Endothelial cell of umbilical vein (primary cell): ENCODE results near the gene VANGL1. TPM values are rescaled to one million over a fixed set of nuclear protein-coding genes. Genes with fewer than 3 reads are reported as not detected.

Source experiments
- BruUV-seq: library from RNA; stranded (reverse); fragments of 400-500 nt; replicated peaks from 2 replicates; lab custom pipeline; 2021; lab: Mats Ljungman, UMichigan
- CTCF ChIA-PET: fragments of 300-600, 350-600 bp; sonication (Branson Sonifier 250); formaldehyde crosslinking; loops from one replicate; lab custom pipeline; 2021; ENCODE audit warnings: antibody characterized with exemption, inconsistent platforms; lab: Charles Lee
- POLR2A ChIA-PET: fragments of 300-600, 350-600 bp; sonication (Branson Sonifier 250); formaldehyde crosslinking; loops from one replicate; lab custom pipeline; 2021; ENCODE audit warnings: antibody characterized with exemption, inconsistent platforms; lab: Charles Lee
- DNase-seq: peaks from one replicate; pipeline ENCODE4 v3.0.0-alpha.2; 2011; ENCODE audit warnings: low read depth, low spot score
- FAIRE-seq: peaks from 2 replicates; lab custom pipeline; 2011; peaks lifted over from hg19 to GRCh38; lab: Jason Lieb, UNC
- H2AFZ ChIP-seq: 2 replicates; pipeline ENCODE4 v1.6.0; 2012; ENCODE audit warnings: low read depth, low read length, control low read depth, inconsistent platforms
- H3K27ac ChIP-seq: 2 replicates; pipeline ENCODE4 v1.5.1; 2011; ENCODE audit warnings: low read depth, mild to moderate bottlenecking, control low read depth, low read length, moderate library complexity; ENCODE audit not compliant: insufficient read depth
- H3K27me3 ChIP-seq, 2 experiments: 2 replicates each; pipeline versions ENCODE4 v1.6.0 to v1.6.1; 2011; ENCODE audit warnings: low read length in 2 of 2, mixed read lengths in 1 of 2; ENCODE audit not compliant: control insufficient read depth in 2 of 2, insufficient read depth in 2 of 2
- H3K36me3 ChIP-seq, 2 experiments: 2 replicates in 1 of 2; 3 replicates in 1 of 2; pipeline ENCODE4 v1.5.1; 2011; ENCODE audit warnings: low read length in 2 of 2, mild to moderate bottlenecking in 1 of 2, moderate library complexity in 1 of 2; ENCODE audit not compliant: control insufficient read depth in 2 of 2, insufficient read depth in 2 of 2; ENCODE audit errors: extremely low read depth in 1 of 2
- H3K4me1 ChIP-seq: 3 replicates; pipeline ENCODE4 v1.5.1; 2011; ENCODE audit warnings: mild to moderate bottlenecking, low read length; ENCODE audit not compliant: control insufficient read depth, insufficient read depth; ENCODE audit errors: extremely low read depth
- H3K4me2 ChIP-seq: 2 replicates; pipeline ENCODE4 v1.6.1; 2011; ENCODE audit warnings: low read length, control low read depth, mixed read lengths; ENCODE audit not compliant: insufficient read depth
- H3K4me3 ChIP-seq, 3 experiments: fragments of 200-600 bp in 1 of 3; sonication (generic), shearing (Covaris generic) in 1 of 3; replicated peaks in 1 of 3; 2 replicates each; pipeline ENCODE4 v1.5.1; 2011 to 2016; ENCODE audit warnings: control low read depth in 3 of 3, low read length in 3 of 3, mild to moderate bottlenecking in 2 of 3, inconsistent platforms in 1 of 3, low read depth in 1 of 3, moderate library complexity in 1 of 3; ENCODE audit not compliant: insufficient read depth in 1 of 3
- H3K79me2 ChIP-seq: 2 replicates; pipeline ENCODE4 v1.6.0; 2012; ENCODE audit warnings: low read length, inconsistent platforms; ENCODE audit not compliant: control insufficient read depth, insufficient read depth
- H3K9ac ChIP-seq: replicated peaks from 2 replicates; pipeline ENCODE3; 2011; ENCODE audit warnings: low read length, control low read depth; ENCODE audit not compliant: insufficient read depth; ENCODE audit errors: extremely low read depth
- H3K9me1 ChIP-seq: replicated peaks from 3 replicates; pipeline ENCODE4 v1.6.0; 2011; ENCODE audit warnings: mild to moderate bottlenecking, low read length; ENCODE audit not compliant: control insufficient read depth, insufficient read depth; ENCODE audit errors: extremely low read depth
- H3K9me3 ChIP-seq: replicated peaks from 2 replicates; pipeline ENCODE4 v1.5.1; 2012; ENCODE audit warnings: low read length, inconsistent platforms; ENCODE audit not compliant: control insufficient read depth, insufficient read depth
- H4K20me1 ChIP-seq: replicated peaks from 2 replicates; pipeline ENCODE3; 2011; ENCODE audit warnings: mild to moderate bottlenecking, low read length; ENCODE audit not compliant: control insufficient read depth, insufficient read depth; ENCODE audit errors: extremely low read depth
- CTCF ChIP-seq, 2 donors: IDR thresholded peaks; 1 replicate in 1 of 2; 2 replicates in 1 of 2; pipeline ENCODE4 v1.5.1; 2011; ENCODE audit warnings: low read length in 2 of 2, mild to moderate bottlenecking in 2 of 2, moderate library complexity in 2 of 2, control low read depth in 1 of 2, inconsistent platforms in 1 of 2, low read depth in 1 of 2; ENCODE audit not compliant: insufficient read depth in 1 of 2; ENCODE audit errors: extremely low read depth in 1 of 2
- EZH2 ChIP-seq: IDR thresholded peaks from 2 replicates; pipeline ENCODE4 v1.6.1; 2012; ENCODE audit warnings: borderline replicate concordance, low read depth, mild to moderate bottlenecking, moderate library complexity, low read length, inconsistent platforms; ENCODE audit not compliant: severe bottlenecking
- FOS ChIP-seq: IDR thresholded peaks from 2 replicates; pipeline ENCODE4 v1.6.1; 2011; ENCODE audit warnings: mild to moderate bottlenecking, low read length, moderate library complexity, borderline replicate concordance; ENCODE audit not compliant: insufficient read depth
- GATA2 ChIP-seq: IDR thresholded peaks from 2 replicates; pipeline ENCODE4 v1.7.0; 2011; ENCODE audit warnings: low read depth, mild to moderate bottlenecking, moderate library complexity, mixed read lengths, low read length; ENCODE audit not compliant: insufficient read length, insufficient read depth
- MAX ChIP-seq: IDR thresholded peaks from 2 replicates; pipeline ENCODE4 v1.6.1; 2011; ENCODE audit not compliant: insufficient read depth, insufficient read length
- MYC ChIP-seq: IDR thresholded peaks from one replicate; pipeline ENCODE4 v1.6.1; 2011; ENCODE audit warnings: mild to moderate bottlenecking, low read depth, low read length
- POLR2A ChIP-seq: IDR thresholded peaks from 2 replicates; pipeline ENCODE4 v1.6.1; 2012; ENCODE audit warnings: low read depth, mild to moderate bottlenecking, control low read depth, low read length
- POLR2AphosphoS5 ChIP-seq: IDR thresholded peaks from 2 replicates; pipeline ENCODE4 v1.6.1; 2012; ENCODE audit warnings: low read depth, mild to moderate bottlenecking, control low read depth, low read length, moderate library complexity; ENCODE audit not compliant: insufficient read depth
- dilution Hi-C: fragments of 300-500 bp; cut with MboI; formaldehyde crosslinking; loops from one replicate; pipeline ENCODE4 v1.15.0; 2019; ENCODE audit warnings: low sequenced_read_pairs; ENCODE audit not compliant: extremely low pct_ligation_motif_present
- intact Hi-C: fragments of 100-400 bp; cut with micrococcal nuclease; formaldehyde crosslinking; loops from one replicate; pipeline ENCODE4 v1.10.0; 2022
- polyA plus RNA-seq, 4 experiments: library from polyadenylated mRNA; depleted of rRNA in 3 of 4; stranded (reverse) in 3 of 4; unstranded in 1 of 4; fragments of >200 nt; gene quantifications; 2 replicates each; pipeline versions ENCODE4 v1.2.1 to v1.2.3, GENCODE V29; 2011 to 2012; ENCODE audit warnings: missing spikeins in 1 of 4
- total RNA-seq: library from RNA; stranded (reverse); gene quantifications from 2 replicates; pipeline ENCODE4 v1.2.3, GENCODE V29; 2021

VANGL1 gene
- total and polyA plus RNA-seq, 2 donors (not counting 3 experiments of a cell fraction or from before 2014, with no cell fraction given) = 15.0 to 24.8 TPM

- no peaks in the 10 kb centered on the region for H3K36me3 ChIP-seq
- dilution Hi-C loops = no loop called here
- BruUV-seq = no TSS peak
- ChIA-PET POLR2A (no interaction called here), CTCF (interaction anchor here (1.0 to 2.8 kb wide), 2 partner anchors 18 to 93 kb away, joined by 3 to 21 read pairs; no protein-coding TSS in a partner anchor)
- H2AFZ ChIP-seq = no peak overlapping the region
- FAIRE-seq (no peak), DNase-seq (no peak)
- H3K27me3 ChIP-seq = peaks cover 5 to 10% of the 10 kb centered on the region in 2 experiments
- H3K4me1 ChIP-seq = no peaks in the 10 kb centered on the region
- no peaks in the 10 kb centered on the region for H3K9me1 ChIP-seq
- no peaks in the 10 kb centered on the region for H3K9me3 ChIP-seq
- no peaks in the 10 kb centered on the region for H4K20me1 ChIP-seq
- H3K79me2 ChIP-seq = no peaks in the 10 kb centered on the region
- H3K9ac ChIP-seq = no peak overlapping the region
- no peak overlapping the region for H3K4me2 ChIP-seq
- no peak overlapping the region for H3K27ac ChIP-seq
- intact Hi-C loops = no loop called here
- TF ChIP-seq GATA2 (no peak), POLR2AphosphoS5 (no peak), MAX (no peak), EZH2 (no peak), POLR2A (no peak), MYC (no peak)
- H3K4me3 ChIP-seq = no peak overlapping the region
These were observed 28.0 kb upstream of the VANGL1 start for GRCh38 chr1:115613767-115614166.

GRCh38 chr1:115620453-115620852 is 21.3 kb upstream of the VANGL1 start:
- intact Hi-C loops = no loop called here
- Histone ChIP-seq H3K4me2 (no peak overlapping the region), H3K9me1 (no peaks in the 10 kb centered on the region), H3K27me3 (peaks cover 7% of the 10 kb centered on the region in 2 experiments), H4K20me1 (no peaks in the 10 kb centered on the region), H3K79me2 (no peaks in the 10 kb centered on the region), H3K9ac (no peak overlapping the region), H3K36me3 (no peaks in the 10 kb centered on the region), H3K4me1 (no peaks in the 10 kb centered on the region), H3K4me3 (no peak overlapping the region), H3K27ac (no peak overlapping the region), H2AFZ (no peak overlapping the region), H3K9me3 (no peaks in the 10 kb centered on the region)
- ChIA-PET CTCF (interaction anchor here (1.0 kb wide), 2 partner anchors 12 to 86 kb away, joined by 3 to 4 read pairs; no protein-coding TSS in a partner anchor), POLR2A (no interaction called here)
- DNase-seq (no peak), FAIRE-seq (no peak)
- BruUV-seq = no TSS peak
- dilution Hi-C loops = no loop called here
- no peak for TF ChIP-seq CTCF (IDR thresholded peaks at IDR 0.05; ENCODE audit: extremely low read depth in 1 of 2, insufficient read depth in 1 of 2, low read depth in 1 of 2, low read length in 2 of 2)
- TF ChIP-seq FOS = no peak
- no peak for TF ChIP-seq POLR2AphosphoS5
- no peak for TF ChIP-seq EZH2
- no peak for TF ChIP-seq MYC
- no peak for TF ChIP-seq POLR2A
